ENCODE results near the gene ZBTB17. TPM values are rescaled to one million over a fixed set of nuclear protein-coding genes. Genes with fewer than 3 reads are reported as not detected.
A peak's percentile ranks its signal among the peaks of the same experiment; 100 is the strongest.
"Not testable (repeated sequence)": the region's sequence is repeated elsewhere in the genome, so short reads cannot be mapped to it uniquely, and the experiment has no call there.

The ZBTB17 gene
- total RNA-seq, 4 donors from 2014 or later: 33.3 to 113 (median 50.5) TPM

DNA sequence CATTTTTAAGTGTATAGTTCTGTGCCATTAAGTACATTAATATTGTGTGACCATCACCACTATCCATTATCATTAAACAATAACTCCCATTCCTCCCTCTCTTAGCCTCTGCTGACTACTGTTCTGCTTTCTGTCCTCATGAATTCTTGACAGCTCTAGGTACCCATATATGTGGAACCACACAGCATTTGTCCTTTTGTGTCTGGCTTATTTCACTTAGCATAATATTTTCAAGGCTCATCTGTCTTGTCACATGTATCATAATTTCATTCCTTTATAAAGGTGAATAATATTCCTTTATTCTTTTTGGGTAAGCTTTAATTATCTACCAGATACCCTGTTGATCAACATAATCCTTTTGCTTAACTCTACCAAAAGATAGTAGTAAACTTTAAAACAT lies 80.7 kb downstream of the ZBTB17 start:
- DNase-seq: no peak
- intact Hi-C loops (cut with DNase I; ENCODE audit: low total_unique reads): no loop called here
- Histone ChIP-seq H3K36me3 (no peaks in the 10 kb centered on the region), H3K27me3 (no peaks in the 10 kb centered on the region), H3K9me3 (no peaks in the 10 kb centered on the region), H3K4me3 (no peak overlapping the region), H3K27ac (peak overlapping the region in 1 of 4 donors; percentile 3), H3K4me1 (peaks cover 11 to 37% (median 17%) of the 10 kb centered on the region in 4 donors)
- in situ Hi-C loops (cut with MboI; ENCODE audit: low pct_ligation_motif_present in 1 of 4, low pct_unique_long_range_greater_than_20kb in 1 of 4, low sequenced_read_pairs in 3 of 4): no loop called here
- TF ChIP-seq EP300 (IDR thresholded peaks at IDR 0.05; ENCODE audit: low read depth) (no peak), POLR2A (IDR thresholded peaks at IDR 0.05) (no peak), POLR2AphosphoS5 (IDR thresholded peaks at IDR 0.05) (peak; percentile 65 to 79 (median 66))
- TF ChIP-seq, protein P1, sequence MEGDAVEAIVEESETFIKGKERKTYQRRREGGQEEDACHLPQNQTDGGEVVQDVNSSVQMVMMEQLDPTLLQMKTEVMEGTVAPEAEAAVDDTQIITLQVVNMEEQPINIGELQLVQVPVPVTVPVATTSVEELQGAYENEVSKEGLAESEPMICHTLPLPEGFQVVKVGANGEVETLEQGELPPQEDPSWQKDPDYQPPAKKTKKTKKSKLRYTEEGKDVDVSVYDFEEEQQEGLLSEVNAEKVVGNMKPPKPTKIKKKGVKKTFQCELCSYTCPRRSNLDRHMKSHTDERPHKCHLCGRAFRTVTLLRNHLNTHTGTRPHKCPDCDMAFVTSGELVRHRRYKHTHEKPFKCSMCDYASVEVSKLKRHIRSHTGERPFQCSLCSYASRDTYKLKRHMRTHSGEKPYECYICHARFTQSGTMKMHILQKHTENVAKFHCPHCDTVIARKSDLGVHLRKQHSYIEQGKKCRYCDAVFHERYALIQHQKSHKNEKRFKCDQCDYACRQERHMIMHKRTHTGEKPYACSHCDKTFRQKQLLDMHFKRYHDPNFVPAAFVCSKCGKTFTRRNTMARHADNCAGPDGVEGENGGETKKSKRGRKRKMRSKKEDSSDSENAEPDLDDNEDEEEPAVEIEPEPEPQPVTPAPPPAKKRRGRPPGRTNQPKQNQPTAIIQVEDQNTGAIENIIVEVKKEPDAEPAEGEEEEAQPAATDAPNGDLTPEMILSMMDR (IDR thresholded peaks at IDR 0.05): no peak

DNA sequence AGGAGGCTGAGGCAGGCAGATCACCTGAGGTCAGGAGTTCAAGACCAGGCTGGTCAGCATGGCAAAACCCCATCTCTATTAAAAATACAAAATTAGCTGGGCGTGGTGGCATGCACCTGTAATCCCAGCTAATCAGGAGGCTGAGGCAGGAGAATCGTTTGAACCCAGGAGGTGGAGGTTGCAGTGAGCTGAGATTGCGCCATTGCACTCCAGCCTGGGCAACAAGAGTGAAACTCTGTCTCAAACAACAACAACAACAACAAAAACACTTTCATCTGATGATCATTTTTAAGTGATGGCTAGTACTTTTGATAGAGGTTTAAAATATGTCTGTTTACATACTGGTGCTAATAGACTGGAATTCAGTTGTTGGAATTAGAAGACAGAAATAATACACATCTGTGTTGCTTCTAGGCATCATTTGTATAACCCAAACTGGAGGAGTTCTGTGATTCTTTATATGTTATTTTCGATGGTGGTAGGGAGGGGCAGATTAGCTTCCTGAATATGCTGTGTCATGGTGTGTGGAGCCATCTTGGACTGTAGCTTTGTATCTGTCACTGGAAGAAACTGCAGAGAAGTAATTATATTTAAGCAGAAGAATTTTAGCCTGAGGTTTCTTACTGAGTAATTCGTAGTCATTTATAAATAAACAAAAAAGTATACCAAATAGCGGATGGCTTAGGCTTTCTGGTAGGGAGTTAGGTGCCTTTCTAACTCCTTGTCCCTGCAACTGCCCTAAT lies 82.9 kb downstream of the ZBTB17 start:
- peaks cover 11 to 35% (median 17%) of the 10 kb centered on the region in 4 donors for H3K4me1 ChIP-seq

More for the DNA sequence above, 82.9 kb downstream of the ZBTB17 start:
- DNase-seq; H3K36me3 ChIP-seq; in situ Hi-C loops (cut with MboI; ENCODE audit: low pct_ligation_motif_present in 1 of 4, low pct_unique_long_range_greater_than_20kb in 1 of 4, low sequenced_read_pairs in 3 of 4); intact Hi-C loops (cut with DNase I; ENCODE audit: low total_unique reads); H3K27me3 ChIP-seq; H3K9me3 ChIP-seq; H3K4me3 ChIP-seq: not testable (repeated sequence)
- H3K27ac ChIP-seq: peak overlapping the region; percentile 35 to 70 (median 58)
- WGBS, 2 donors (ENCODE audit: low coverage in 1 of 2): 71 to 72% methylated on average over 5 to 6 of the region's 6 CpGs

Small RNA genes within 50 kb of the gene (small RNA-seq; reads per million reads assigned to genes)
- 0 reads per million in 4 donors for gene AL034555.1
- gene AL355994.1: 0 reads per million in 4 donors
- 0 reads per million in 4 donors for gene AL355994.5

Other genes with a start within 250 kb of the ZBTB17 start
- gene SLC25A34, start 239.8 kb downstream of the ZBTB17 start, total RNA-seq: 10 to 100 TPM; 12.9 to 73.3 (median 36.2) TPM
- gene TMEM82, start 233.6 kb downstream of the ZBTB17 start, total RNA-seq: 10 to 100 TPM in 3 of 4 donors, 1 to 10 TPM in 1; 1.8 to 30.3 (median 19.2) TPM
- gene FBLIM1, start 217.3 kb downstream of the ZBTB17 start, total RNA-seq: 100 to 1,000 TPM; 140 to 411 (median 311) TPM
- gene UQCRHL, start 168.5 kb downstream of the ZBTB17 start, total RNA-seq: 1 to 10 TPM in 3 of 4 donors, under 1 TPM in 1; 0.75 to 3.0 (median 1.7) TPM
- 10 to 100 TPM; 28.4 to 81.9 (median 42.6) TPM for gene SPEN, start 128.4 kb downstream of the ZBTB17 start, total RNA-seq
- not detected for gene SRARP, start 28.1 kb upstream of the ZBTB17 start, total RNA-seq
- 10 to 100 TPM in 2 of 4 donors, 1 to 10 TPM in 2; 6.0 to 63.1 (median 9.2) TPM for gene HSPB7, start 41.9 kb upstream of the ZBTB17 start, total RNA-seq
- 10 to 100 TPM in 1 of 4 donors, under 1 TPM in 2, not detected in 1; 0.68 to 21.7 (median 0.79) TPM for gene CLCNKA, start 45.9 kb upstream of the ZBTB17 start, total RNA-seq
- gene CLCNKB, start 67.7 kb upstream of the ZBTB17 start, total RNA-seq: 1 to 10 TPM in 1 of 4 donors, under 1 TPM in 1, not detected in 2; 0.48 to 1.1 TPM
- 1 to 10 TPM in 1 of 4 donors, not detected in 3; 1.2 TPM for gene FAM131C, start 97.5 kb upstream of the ZBTB17 start, total RNA-seq
- gene EPHA2, start 180.0 kb upstream of the ZBTB17 start, total RNA-seq: 10 to 100 TPM in 3 of 4 donors, 1 to 10 TPM in 1; 2.6 to 68.8 (median 30.5) TPM
- 10 to 100 TPM in 2 of 4 donors, 1 to 10 TPM in 2; 5.7 to 46.8 (median 10.8) TPM for gene ARHGEF19, start 236.6 kb upstream of the ZBTB17 start, total RNA-seq

Measured in transverse colon (tissue), 4 donors.